Right lobe of liver (tissue), 6 donors: ENCODE results near the gene SPRR3. TPM values are rescaled to one million over a fixed set of nuclear protein-coding genes. Genes with fewer than 3 reads are reported as not detected.

Experiments used
- ATAC-seq, 4 donors: fragments of 200-7000 bp; cut with Tn5 transposase; one replicate each; pipeline ENCODE4 v1.9.1; 2020; ENCODE audit warnings: mild to moderate bottlenecking in 4 of 4, moderate library complexity in 4 of 4
- DNase-seq, 3 donors: peaks; one replicate each; pipeline ENCODE4 v3.0.0-alpha.2; 2020
- H3K27ac ChIP-seq, 3 donors: fragments of 200-600 bp; one replicate each; pipeline ENCODE4 v1.8.0; 2022
- H3K27me3 ChIP-seq, 2 donors: fragments of 200-600 bp; one replicate each; pipeline ENCODE4 v1.8.0; 2022
- H3K36me3 ChIP-seq, 4 donors: fragments of 200-600 bp; sonication (generic) in 1 of 4; one replicate each; pipeline versions ENCODE4 v1.5.1 to v1.8.0; 2017 to 2022; ENCODE audit warnings: control low read depth in 1 of 4
- H3K4me1 ChIP-seq, 4 donors: fragments of 200-600 bp; sonication (generic) in 1 of 4; one replicate each; pipeline versions ENCODE4 v1.5.1 to v1.8.0; 2017 to 2022; ENCODE audit warnings: control low read depth in 1 of 4
- H3K4me3 ChIP-seq, 3 donors: fragments of 200-600 bp; one replicate each; pipeline ENCODE4 v1.8.0; 2022
- H3K9me3 ChIP-seq, 4 donors: fragments of 200-600 bp; sonication (generic) in 1 of 4; one replicate each; pipeline versions ENCODE4 v1.5.1 to v1.8.0; 2017 to 2022; ENCODE audit warnings: control low read depth in 1 of 4
- CTCF ChIP-seq, 4 donors: fragments of 200-600 bp in 3 of 4; fragments of 450-650 bp in 1 of 4; IDR thresholded peaks; one replicate each; pipeline versions ENCODE4 v1.5.1 to v1.8.0; 2016 to 2022; ENCODE audit warnings: antibody characterized with exemption in 4 of 4, mild to moderate bottlenecking in 2 of 4
- POLR2A ChIP-seq: fragments of 450-650 bp; IDR thresholded peaks from one replicate; pipeline ENCODE4 v1.6.1; 2017; ENCODE audit warnings: antibody characterized with exemption, mild to moderate bottlenecking
- WGBS: methylation state at CpG from one replicate; pipeline ENCODE4 v1.1.6; 2018; ENCODE audit warnings: low coverage, low lambda C conversion rate; ENCODE audit not compliant: insufficient coverage; ENCODE audit errors: missing lambda C conversion rate; 5-methylcytosine and 5-hydroxymethylcytosine counted together
- intact Hi-C, 2 donors: fragments of 100-400 bp; cut with DNase I; formaldehyde crosslinking; loops; one replicate each; pipeline versions ENCODE4 v1.11.2 to v1.14.1; 2022
- total RNA-seq, 6 experiments: library from RNA; depleted of rRNA in 2 of 6; stranded (reverse); fragments of >200 nt in 2 of 6; fragmentation: NEBNext Ultra II Directional in 3 of 6; extraction: Animal tissue kit (Norgen Biotek cat#: 25700) in 3 of 6; gene quantifications; one replicate each; pipeline versions ENCODE4 v1.1.0 to v1.2.4, GENCODE V29; 2016 to 2023
- donor health status: DM: no; HTN: yes; CAD: no.
- donor health status: DM: no; HTN: no; CAD: no.
- donor health status: DM: no; HTN: no; CAD: no.
- donor health status: DM: no; HTN: yes; CAD: no.
- donor health status: DM: no; HTN: yes; CAD: no.

Gene SPRR3
- total RNA-seq, 6 experiments from 2014 or later: 0.31 TPM; not detected in 5

- no peak for ATAC-seq
- Histone ChIP-seq H3K27me3 (no peaks in the 10 kb centered on the region), H3K9me3 (no peaks in the 10 kb centered on the region), H3K4me3 (no peak overlapping the region), H3K4me1 (no peaks in the 10 kb centered on the region), H3K36me3 (no peaks in the 10 kb centered on the region), H3K27ac (no peak overlapping the region)
- TF ChIP-seq CTCF (IDR thresholded peaks at IDR 0.05): no peak
- no peak for TF ChIP-seq POLR2A
- intact Hi-C loops: no loop called here
- WGBS: 49% methylated on average over 4 of the region's 4 CpGs
- DNase-seq: no peak
Observed at GRCh38 chr1:152965853-152966252, 35.7 kb upstream of the SPRR3 start.

GRCh38 chr1:152967201-152967600, 34.3 kb upstream of the SPRR3 start:
- H3K4me1 ChIP-seq: no peaks in the 10 kb centered on the region
- 20% methylated on average over 1 of the region's 7 CpGs for WGBS
- DNase-seq (no peak), ATAC-seq (no peak)
- H3K27me3 ChIP-seq: no peaks in the 10 kb centered on the region
- intact Hi-C loops: no loop called here
- no peak for TF ChIP-seq POLR2A
- TF ChIP-seq CTCF (IDR thresholded peaks at IDR 0.05): no peak
- no peak overlapping the region for H3K4me3 ChIP-seq
- no peaks in the 10 kb centered on the region for H3K9me3 ChIP-seq
- no peak overlapping the region for H3K27ac ChIP-seq
- no peaks in the 10 kb centered on the region for H3K36me3 ChIP-seq

GRCh38 chr1:152968248-152968647, 33.3 kb upstream of the SPRR3 start:
- 39% methylated on average over 2 of the region's 2 CpGs for WGBS
- Histone ChIP-seq H3K9me3 (no peaks in the 10 kb centered on the region), H3K27me3 (no peaks in the 10 kb centered on the region), H3K27ac (no peak overlapping the region), H3K36me3 (no peaks in the 10 kb centered on the region), H3K4me1 (no peaks in the 10 kb centered on the region), H3K4me3 (no peak overlapping the region)
- ATAC-seq (no peak), DNase-seq (no peak)
- no peak for TF ChIP-seq POLR2A
- TF ChIP-seq CTCF (IDR thresholded peaks at IDR 0.05): no peak
- intact Hi-C loops: no loop called here

GRCh38 chr1:152969036-152969435, 32.5 kb upstream of the SPRR3 start:
- Histone ChIP-seq H3K4me3 (no peak overlapping the region), H3K27ac (no peak overlapping the region), H3K4me1 (no peaks in the 10 kb centered on the region), H3K9me3 (no peaks in the 10 kb centered on the region), H3K27me3 (no peaks in the 10 kb centered on the region), H3K36me3 (no peaks in the 10 kb centered on the region)
- ATAC-seq (no peak), DNase-seq (no peak)
- WGBS: 70% methylated on average over 2 of the region's 2 CpGs
- TF ChIP-seq POLR2A: no peak
- TF ChIP-seq CTCF (IDR thresholded peaks at IDR 0.05): no peak
- intact Hi-C loops: no loop called here

- H3K27ac ChIP-seq: no peak within 1 kb of the TSS
- no peaks in the 10 kb centered on the region for H3K27me3 ChIP-seq
- ATAC-seq: no peak
- H3K4me1 ChIP-seq: no peaks in the 10 kb centered on the region
- no peaks in the 10 kb centered on the region for H3K9me3 ChIP-seq
- no peaks in the 10 kb centered on the region for H3K36me3 ChIP-seq
- no peak for DNase-seq
- TF ChIP-seq POLR2A (no peak), CTCF (IDR thresholded peaks at IDR 0.05) (no peak)
- intact Hi-C loops: no loop called here
- WGBS: 65% methylated on average over 5 of the region's 6 CpGs
- no peak within 1 kb of the TSS for H3K4me3 ChIP-seq
Observed at GRCh38 chr1:152970495-152970894, 31.1 kb upstream of the SPRR3 start, which contains the start of gene SPRR4. SPRR4 (plus strand) TSS chr1:152970648; CDS start chr1:152971891, 1,243 bp downstream.
